ENCODE data around the gene LPAR1.
A peak's percentile ranks its signal among the peaks of the same experiment; 100 is the strongest.

Gene LPAR1

DNA sequence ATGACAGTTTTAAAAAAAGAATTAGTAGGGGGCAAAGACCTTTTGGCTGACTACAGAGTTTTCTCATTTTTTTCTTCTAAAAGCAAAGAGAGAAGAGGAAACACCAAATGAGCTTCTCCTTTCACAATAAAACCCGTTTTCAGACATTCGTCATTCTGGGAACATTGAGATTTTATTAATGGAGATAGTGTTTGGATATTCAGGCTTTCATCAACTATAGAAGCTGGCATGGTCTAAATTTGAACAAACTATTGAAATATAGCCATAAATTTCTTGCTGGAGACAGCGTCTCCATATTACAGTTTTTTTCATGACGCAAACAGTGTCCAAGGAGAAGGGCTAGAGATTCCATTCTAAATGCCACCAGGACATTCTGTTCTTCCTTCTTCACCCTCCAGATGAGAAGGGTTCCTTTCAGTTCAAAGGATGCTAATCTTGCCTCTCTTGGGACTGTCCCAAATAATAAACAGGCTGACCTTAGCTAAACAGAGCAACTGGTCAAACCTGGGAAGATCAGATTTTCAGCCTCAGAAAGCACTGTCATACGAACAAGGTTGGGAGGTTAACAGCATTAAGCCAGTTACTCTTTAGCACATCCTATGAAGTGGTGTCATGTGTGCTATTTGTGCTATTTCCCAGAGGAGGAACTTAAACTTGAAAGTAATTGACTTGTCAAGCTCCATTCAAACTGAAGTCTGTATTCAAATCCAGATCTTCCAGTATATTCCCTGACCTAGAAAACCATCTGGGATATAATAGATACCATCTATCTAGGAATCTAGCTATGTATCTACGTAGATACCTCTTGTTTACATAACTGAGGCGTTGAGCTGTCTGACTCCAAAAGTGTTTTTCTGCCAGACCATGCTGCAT, 125.6 kb downstream of the LPAR1 start:
- DNase-seq: peak; percentile 58

DNA sequence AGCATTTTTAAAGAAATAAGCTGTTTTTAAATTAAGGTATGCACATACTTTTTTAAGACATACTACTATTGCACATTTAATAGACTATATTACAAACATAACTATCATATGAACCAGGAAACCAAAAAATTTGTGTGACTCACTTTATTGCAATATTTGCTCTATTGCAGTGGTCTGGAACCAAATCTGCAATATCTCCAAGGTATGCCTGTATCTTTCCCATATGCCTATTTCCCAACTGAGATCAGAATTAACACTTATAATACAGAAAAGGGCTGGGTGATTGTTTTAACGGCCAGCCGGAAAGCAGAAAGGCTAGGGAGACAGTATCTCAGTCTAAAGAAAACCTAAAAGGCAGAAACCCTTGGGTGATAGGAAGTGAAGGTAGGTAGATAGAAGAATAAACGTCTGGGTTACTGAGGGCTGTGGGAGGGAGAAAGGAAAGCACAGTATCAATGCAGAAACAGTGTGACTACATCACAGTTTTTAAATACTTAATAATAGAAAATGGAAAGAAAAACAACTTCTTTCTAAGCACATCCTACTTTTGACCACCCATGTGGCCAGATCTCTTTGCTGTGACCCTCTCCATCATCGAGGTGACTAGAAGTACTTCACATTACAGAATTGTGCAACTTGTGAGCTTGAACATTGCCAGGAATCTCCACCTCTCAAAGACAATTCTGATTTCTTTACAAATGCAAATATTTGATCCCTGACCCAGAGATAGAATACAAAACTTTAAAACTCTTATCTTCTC, 126.4 kb downstream of the LPAR1 start:
- peak; percentile 81 for DNase-seq

DNA sequence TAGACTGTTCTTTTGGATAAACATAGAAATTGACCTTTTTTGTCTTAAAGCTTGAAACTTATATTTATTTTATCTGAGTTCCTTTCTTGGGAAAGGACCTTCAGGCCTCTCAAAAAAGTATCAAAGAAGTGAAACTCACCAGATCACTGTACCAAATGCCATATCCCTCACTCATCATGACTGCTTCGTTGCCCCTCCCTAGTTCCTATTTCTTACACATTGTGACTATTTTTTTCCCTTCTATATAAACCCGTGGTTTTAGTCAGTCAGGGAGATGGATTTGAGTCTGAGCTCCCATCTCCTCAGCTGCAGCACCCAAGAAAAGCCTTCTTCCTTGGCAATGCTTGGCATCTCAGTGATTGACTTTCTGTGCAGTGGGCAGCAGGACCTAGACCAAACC, 129.4 kb downstream of the LPAR1 start:
- no peak for DNase-seq

DNA sequence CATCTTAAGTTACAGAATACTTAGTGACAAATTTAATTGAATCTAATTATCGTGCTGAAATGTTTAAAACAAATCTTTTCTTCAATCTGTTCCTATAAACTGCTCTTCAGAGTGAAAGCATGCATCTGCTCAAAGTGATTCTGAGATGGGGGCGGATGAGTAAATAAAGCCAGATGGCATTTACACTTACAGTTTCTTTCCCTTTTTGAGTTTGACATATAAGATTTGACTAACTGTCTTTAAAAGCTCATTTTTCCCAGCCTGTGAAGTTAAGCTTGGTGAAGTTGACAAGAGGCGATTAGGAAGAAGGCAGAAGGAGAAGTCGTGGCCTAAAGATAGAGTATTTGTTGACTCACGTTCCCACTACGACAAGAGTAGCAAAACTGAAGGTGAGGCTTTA, 137.4 kb downstream of the LPAR1 start:
- peak; percentile 32 for DNase-seq

DNA sequence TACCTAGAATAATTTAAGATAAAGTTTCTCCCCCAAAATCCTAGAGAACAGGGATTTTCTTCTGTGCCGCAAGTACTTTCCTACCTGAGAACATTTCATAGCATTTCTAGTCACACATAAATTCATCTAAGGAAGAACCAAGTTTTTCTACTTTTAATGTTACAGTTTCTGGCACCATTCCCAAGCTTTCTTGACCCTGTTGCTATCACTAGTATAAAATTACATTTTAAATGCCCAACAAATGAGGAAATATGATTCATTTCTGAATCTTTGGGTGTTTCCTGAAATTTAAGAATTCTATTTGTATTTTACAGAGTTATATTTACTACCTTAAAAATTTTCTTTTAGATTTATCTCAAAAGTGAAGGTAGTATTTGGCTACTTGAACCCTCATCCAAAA, 137.8 kb downstream of the LPAR1 start:
- DNase-seq: peak; percentile 36

DNA sequence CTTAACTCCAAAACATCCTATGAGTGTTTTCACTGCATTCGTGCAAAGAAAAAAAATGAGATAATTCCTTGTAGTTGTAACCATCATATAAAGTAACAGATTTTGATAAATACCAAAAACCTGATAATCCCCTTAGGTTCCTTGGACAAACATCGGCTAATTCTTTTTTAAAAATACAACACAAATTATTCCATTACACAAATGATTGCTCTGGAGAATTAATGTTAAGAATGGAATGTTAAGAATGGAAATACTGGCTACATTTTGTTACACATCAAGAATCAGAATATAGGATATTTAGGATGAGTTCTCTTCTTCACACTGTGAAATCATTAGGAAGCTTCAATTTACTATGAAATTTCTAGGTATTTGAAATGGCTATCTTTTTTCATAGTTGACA, 139.4 kb downstream of the LPAR1 start:
- DNase-seq: no peak

DNA sequence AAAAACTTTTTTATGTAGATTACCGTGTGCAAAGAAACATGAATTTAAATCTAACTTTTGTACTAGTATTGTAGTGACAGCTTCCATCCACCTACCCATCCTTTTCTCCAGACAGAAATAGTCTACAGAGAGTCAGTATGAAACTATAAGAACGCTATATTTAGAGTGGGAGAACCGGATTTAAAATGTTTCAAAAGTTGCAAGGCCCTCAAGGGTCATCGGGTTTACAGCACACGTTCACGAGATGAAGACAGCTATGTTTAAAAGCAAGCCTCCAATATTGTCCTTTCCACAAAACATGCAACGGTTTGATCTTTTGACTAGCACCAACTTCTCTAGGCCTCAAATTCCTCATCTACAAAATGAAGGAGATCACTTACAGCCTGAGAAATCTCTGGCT, 139.9 kb downstream of the LPAR1 start:
- DNase-seq: no peak

DNA sequence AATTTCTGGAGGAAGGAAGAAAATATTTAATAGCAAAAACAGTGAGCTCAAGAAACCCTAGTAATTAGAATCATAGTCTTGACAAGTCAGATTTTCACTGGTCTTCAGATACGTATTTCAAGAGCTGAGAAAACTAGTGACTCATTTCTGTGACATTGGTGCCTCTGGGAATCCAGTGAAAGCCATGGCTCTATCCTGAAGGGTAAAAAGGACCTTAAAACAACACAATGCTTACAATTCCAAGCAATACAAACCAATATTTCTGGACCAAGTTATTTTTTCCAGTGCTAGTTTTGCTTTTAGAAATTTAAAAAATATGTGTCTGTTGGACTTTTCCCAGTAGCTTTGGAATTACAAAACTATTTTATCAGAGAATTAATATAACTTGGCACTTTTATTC, 140.3 kb downstream of the LPAR1 start:
- DNase-seq: peak; percentile 69

DNA sequence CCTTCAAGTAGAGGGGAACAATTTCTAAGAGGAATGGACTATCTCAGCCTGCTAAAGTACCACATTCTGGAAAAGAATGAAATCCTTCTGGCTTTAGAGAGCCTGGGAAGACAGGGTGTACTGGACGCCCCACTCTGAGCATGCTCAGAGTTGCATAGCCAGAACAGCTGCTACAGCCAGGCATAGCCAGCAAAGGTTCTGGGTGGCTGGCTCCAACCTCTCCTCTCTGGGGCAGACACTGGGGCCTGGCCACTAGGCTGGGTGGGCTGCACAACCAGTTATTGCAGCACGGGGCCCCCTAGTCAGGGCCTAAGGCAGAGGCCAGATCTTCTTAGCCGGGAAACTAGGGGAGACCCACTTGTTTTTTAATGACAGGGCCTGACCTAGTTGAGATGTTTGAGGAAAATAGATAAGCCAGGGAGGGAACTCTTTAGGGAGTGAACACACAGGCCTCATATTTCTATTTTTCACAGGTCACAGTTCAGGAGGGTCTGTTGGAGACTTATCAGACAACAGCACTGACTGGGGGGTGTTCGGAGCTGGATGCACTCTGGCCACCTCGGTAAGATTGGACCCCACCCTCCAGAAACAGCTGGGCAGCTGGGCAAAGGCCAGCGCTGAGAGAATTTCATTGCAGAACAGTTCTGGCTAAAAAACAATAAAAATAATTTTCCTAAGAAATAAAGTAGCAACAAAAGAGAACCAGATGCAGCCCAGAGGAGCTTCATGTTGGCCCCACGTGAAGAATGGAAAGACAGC, 142.9 kb downstream of the LPAR1 start:
- no peak for DNase-seq

DNA sequence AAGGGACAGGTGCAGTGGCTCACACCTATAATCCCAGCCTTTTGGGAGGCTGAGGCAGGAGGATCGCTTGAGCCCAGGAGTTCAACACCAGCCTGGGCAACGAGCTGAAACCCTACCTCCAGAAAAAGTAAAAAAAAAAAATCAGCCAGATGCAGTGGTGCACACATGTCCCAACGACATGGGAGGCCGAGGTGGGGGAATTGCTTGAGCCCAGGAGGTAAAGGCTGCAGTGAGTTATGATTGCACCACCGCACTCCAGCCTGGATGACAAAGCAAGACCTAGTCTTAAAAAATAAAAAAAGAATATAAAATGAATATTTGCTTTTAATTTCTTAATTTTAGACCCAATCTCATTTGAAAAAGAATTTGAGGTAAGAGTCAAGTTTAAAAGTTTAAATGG, 143.5 kb downstream of the LPAR1 start:
- no peak for DNase-seq

DNA sequence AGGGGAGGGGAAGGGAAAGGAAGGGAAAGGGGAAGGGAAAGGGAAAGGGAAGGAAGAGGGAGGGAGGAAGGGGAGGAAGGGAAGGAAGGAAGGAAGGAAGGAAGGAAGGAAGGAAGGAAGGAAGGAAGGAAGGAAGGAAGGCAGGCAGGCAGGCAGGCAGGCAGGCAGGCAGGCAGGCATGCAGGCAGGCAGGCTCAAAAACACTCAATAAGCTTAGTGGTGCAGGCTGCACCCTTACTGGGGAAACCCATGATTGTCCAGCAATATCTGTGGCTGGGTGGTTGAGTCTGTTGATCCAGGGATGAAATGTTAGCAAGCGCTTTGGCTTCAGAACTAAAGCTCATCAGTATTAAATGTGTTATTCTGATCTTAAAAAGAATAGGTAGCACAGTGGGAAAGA, 145.6 kb downstream of the LPAR1 start:
- DNase-seq: no peak

DNA sequence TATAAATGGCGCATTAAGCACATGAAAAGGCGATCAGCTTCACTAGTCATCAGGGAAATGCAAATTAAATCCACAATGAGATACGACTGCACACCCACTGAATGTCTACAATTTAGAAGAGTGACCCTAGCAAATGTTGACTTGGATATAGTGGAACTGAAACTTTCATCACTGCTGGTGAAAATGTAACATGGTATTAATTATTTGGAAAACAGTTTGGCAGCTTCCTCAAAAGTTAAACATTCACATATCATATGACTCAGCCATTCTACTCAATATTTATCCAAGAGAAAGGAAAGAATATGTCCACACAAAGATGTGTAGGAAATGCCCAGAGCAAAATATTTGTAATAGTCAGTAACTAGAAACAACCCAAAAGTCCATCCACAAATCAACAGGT, 146.5 kb downstream of the LPAR1 start:
- DNase-seq: peak; percentile 51

DNA sequence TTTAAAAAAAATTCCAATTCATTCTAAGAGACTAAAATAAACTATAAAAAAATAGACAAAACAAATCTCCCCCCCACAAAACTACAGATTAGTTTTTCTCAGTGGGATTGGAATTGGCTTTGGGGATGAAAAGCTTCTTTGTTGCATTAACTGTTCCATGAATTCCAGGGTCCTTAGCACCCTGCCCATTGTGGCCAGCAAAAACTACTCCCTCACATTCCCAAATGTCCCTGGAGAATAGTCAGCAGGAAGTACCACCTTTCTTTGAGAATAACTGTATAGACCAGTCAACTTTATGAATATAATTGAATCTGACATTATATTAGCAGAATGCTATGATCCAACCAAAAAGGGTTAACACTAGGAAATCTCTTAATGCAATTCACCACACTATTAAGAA, 147.9 kb downstream of the LPAR1 start:
- peak; percentile 29 for DNase-seq

DNA sequence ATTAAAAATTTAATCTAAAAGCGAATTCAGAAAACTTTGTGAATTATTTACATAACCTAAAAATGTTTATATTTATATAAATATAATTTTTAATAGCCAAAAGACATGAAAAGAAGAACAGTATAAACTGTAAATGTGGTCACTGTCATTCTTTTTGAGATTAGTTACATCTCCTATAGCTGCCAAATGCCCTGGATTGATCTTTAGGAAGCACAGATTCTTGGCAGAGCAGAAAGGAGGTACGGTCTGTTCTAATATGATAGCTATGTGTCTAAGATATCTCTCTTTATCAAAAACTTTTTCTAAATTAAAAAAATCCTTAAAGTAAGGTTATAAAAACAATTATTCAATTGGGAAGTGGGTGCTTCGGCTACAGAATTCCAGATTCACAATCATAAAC, 151.0 kb downstream of the LPAR1 start:
- DNase-seq: no peak

DNA sequence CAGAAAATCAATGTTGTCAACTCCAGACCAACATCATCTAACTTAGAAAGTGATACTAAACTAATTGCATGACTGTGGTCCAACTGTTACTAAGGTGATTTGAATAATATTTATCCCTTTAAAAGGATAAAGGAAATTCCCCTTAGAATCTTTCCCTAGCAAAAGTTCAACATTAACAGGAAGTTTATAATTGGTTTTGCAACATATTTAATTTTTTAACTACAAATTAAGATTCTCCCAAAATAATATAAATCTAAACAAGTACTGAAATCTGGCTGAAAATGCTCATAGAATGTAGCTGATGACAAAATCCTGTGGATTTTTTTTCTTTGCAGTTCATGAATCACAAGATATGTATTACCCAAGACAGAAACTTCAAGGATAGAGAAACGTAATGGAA, 151.4 kb downstream of the LPAR1 start:
- peak; percentile 29 for DNase-seq

DNA sequence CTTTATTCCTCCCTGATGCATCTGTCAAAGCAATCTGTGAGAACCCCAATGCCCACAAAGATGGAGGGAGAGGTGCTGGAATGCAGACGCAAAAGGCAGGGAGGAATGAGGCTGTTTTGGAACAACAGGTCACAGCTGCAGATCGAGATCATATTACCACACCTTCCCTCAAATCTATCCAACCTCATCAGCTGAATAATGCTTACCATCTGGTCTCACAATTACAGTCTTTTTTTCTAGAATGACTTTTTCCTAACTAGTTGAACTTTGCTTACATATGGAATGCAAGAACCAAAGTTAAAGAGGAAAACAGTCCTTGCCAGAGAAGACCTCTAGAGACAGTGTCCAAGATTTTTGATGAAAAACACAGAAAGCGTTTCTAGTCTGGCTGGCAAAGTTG, 158.1 kb downstream of the LPAR1 start:
- peak; percentile 56 for DNase-seq

DNA sequence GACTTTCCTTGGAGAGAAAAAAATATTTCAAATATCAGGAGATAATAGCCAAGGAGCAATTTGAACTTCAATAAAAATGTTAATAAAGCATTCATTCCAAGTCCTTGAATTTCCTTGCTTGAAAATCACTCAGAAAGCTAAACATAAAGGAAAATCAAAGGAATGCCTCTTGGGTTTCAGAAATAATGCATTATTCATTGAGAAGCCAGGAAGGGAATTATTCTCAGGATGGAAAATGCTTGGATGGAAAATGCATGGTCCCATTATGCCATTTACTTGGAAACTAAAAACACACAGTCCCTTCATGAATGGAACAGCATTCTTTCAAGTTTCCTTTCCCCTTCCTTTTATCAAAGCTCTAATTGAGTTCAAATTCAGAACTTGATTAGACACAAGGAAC, 160.9 kb downstream of the LPAR1 start:
- DNase-seq: no peak

DNA sequence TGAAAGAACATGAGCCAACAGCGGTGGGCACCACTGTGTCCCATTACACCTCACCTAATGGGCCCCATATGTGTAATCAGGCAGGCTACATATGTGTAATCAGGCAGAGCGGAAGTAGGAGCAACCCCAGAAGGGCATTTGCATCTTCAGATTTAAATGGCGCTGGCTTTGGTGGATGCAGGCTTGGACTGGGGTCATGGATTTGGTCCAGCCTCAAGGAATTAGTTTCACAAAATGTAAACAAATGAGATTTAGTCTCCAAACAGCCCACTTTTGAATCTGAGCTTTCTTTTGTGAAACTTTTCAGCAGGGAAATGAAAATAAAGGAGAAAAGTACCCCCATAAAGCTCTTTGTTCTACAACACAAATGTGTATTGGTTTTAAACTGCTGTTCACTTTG, 161.3 kb downstream of the LPAR1 start:
- DNase-seq: no peak

DNA sequence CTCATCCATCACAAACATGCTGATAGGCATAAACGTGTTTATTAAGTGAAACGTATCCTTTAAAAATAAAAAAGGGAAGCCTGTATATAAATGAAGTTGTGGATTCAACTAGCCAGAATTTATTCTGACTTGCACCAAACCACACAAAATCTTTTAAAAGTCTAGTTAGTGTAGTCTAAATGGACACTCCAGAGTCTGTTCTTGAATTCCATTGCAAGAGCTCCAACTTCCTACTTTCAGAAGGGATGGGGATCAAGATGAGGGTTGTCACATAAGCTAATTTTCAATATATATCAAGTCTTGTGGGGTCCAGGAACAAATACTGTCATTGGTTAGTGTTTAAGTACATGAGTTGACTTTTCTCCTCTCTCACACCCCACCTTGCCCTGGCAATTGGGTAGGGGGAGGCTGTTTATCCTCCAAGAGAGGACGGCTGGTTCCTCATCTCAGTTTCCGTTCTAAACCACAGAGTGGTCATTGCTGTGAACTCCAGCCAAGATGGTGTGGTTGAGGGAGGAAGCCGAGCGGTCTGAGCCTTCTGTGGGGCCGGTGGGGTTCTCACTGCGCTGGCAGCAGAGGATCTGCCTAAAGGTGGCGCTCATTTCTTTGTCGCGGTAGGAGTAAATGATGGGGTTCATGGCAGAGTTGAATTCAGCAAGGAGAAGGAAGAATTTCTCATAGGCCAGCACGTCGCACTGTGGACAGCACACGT, 163.2 kb downstream of the LPAR1 start:
- no peak for DNase-seq

DNA sequence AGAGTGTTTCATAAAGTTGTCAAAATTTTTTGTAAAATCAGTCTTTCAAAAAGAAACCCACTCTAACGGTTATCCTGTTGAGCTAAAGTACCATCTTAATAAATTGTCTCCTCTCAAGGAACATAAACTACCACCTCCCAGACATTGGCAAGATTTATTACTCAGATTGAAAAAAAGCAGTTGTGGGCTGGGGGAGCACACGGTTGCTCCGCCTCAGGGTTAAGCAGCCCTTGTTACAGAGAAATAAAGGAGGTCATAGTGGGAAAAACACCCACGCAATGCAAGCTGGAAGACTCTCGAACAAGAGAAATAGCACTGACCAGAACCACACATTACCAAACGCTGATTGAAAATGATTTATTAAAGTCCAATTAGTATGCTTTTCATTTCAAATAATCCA, 165.3 kb downstream of the LPAR1 start:
- no peak for DNase-seq

DNA sequence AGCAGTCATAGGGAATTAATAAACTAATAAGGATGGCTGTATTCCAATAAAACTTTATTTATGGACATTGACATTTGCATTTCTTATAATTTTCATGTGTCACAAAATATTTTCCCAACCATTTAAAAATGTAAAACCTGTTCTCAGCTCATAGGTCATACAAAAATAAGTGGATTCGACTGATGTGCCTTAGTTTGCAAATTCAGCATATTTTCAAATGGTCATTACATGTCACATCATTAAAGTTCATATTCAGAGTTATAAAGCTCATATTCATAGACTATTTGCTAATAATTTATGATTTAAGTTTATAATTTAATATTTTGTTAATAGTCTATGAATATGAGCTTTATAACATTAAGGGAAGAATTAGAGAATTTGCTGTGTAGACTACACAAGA, 166.5 kb downstream of the LPAR1 start:
- no peak for DNase-seq

DNA sequence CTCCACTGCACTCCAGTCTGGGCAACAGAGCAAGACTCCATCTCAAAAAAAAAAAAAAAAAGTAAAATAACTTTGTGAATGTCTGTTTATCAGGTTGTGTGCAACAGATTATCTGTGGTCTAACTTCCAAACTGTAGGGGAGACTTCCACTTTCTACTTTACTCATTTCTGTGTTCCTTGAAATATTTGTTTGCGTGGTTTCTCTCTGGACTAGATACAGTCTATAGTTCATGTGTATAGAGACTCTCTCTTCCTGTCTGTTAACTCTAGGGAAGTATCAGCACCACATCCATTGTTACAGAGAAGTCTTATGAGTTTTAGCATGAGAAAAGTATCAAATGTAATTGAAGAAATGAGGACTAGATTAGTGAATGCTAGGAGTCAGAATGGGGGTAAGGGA, 168.3 kb downstream of the LPAR1 start:
- DNase-seq: no peak

DNA sequence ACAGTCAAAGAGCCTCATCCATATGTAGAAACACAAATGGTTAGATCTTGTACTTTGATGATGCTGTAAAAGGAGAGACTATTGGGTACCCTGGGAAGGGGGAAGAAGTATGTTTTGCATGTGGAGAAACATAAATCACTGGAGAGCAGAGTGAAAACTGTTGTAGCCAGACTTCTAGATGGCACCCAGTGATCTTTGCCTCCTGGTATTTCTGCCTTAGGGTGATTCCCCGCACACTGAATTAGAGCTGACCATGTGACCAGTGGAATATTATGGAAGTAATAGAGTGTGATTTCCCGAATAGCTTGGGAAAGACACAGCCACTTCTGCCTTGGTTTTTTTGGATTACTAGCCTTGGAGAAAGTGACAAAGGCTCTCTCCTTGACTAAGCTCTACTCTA, 174.3 kb downstream of the LPAR1 start:
- DNase-seq: peak; percentile 64
